ENCODE data around the gene SIRPB2.

- TF ChIP-seq, protein P1, sequence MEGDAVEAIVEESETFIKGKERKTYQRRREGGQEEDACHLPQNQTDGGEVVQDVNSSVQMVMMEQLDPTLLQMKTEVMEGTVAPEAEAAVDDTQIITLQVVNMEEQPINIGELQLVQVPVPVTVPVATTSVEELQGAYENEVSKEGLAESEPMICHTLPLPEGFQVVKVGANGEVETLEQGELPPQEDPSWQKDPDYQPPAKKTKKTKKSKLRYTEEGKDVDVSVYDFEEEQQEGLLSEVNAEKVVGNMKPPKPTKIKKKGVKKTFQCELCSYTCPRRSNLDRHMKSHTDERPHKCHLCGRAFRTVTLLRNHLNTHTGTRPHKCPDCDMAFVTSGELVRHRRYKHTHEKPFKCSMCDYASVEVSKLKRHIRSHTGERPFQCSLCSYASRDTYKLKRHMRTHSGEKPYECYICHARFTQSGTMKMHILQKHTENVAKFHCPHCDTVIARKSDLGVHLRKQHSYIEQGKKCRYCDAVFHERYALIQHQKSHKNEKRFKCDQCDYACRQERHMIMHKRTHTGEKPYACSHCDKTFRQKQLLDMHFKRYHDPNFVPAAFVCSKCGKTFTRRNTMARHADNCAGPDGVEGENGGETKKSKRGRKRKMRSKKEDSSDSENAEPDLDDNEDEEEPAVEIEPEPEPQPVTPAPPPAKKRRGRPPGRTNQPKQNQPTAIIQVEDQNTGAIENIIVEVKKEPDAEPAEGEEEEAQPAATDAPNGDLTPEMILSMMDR (IDR thresholded peaks at IDR 0.05; ENCODE audit: poor library complexity), result no peak
- no peak for TF ChIP-seq EZH2 (IDR thresholded peaks at IDR 0.05; ENCODE audit: borderline replicate concordance)
- TF ChIP-seq EZH2phosphoT487 (IDR thresholded peaks at IDR 0.05; ENCODE audit: low read depth, severe bottlenecking, unreplicated experiment), result no peak
Observed at GRCh38 chr20:1489325-1489724, 1.9 kb downstream of the SIRPB2 start.
